ENCODE measurements around the gene CPE.
"Not testable (repeated sequence)": the region's sequence is repeated elsewhere in the genome, so short reads cannot be mapped to it uniquely, and the experiment has no call there.

CPE gene

DNA sequence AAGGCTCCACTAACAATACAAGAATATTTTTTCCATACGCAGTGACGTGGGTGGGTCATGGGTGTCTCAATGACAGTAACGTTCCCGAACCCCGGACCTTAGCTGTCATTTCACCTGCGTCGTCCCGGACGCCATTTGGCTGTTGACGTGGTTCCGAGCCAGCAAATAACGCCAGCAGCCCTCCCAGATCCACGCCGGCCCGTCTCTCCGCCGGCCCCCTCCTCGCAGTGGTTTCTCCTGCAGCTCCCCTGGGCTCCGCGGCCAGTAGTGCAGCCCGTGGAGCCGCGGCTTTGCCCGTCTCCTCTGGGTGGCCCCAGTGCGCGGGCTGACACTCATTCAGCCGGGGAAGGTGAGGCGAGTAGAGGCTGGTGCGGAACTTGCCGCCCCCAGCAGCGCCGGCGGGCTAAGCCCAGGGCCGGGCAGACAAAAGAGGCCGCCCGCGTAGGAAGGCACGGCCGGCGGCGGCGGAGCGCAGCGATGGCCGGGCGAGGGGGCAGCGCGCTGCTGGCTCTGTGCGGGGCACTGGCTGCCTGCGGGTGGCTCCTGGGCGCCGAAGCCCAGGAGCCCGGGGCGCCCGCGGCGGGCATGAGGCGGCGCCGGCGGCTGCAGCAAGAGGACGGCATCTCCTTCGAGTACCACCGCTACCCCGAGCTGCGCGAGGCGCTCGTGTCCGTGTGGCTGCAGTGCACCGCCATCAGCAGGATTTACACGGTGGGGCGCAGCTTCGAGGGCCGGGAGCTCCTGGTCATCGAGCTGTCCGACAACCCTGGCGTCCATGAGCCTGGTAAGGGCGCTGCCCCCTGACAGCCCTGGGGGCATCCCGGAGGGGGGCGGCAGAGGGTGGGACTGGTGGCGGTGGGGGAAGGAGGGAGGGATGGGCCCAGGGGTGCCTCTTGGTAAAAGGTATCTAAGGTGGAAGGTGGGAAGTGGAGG is at the start of gene CPE:
Gene CPE (plus strand): TSS at position 264 of the 933 bp plus-strand sequence. CDS start 214 bp downstream, at position 478.
- DNase-seq, result peak; percentile 75

DNA sequence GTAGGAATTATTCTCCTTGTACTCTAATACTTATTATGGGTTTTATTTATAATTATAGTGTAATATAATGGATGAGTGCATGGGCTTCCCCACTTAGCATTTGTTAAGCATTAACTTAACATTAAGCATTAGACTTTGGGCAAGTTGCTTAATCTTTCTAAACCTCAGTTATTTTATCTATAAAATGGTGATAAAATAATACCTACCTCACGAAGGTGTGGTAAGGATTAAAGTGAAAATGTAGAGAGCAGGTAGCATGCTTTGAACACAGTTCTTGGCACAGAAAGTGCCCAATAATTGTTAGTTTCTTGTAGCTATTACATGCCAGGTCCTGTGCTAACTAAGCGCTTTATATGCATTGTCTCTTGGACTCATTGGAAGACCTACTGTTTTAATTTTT is 48.7 kb upstream of the CPE start:
- no peak for DNase-seq

DNA sequence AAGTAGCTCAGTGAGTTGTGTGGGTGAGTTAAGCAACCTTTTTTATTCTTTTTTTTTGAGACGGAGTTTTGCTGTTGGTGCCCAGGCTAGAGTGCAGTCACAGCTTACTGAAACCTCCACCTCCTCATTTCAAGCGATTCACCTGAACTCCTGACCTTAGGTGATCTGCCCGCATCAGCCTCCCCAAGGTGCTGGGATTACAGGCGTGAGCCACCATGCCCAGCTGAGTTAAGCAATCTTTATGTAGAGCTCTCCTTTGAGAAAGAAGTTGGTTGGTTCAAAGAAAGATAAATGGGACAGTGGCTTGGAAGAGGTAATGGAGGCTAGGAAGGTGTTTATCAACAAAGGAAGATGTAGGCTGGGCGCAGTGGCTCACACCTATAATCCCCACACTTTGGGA is 48.1 kb upstream of the CPE start:
- DNase-seq, result no peak

DNA sequence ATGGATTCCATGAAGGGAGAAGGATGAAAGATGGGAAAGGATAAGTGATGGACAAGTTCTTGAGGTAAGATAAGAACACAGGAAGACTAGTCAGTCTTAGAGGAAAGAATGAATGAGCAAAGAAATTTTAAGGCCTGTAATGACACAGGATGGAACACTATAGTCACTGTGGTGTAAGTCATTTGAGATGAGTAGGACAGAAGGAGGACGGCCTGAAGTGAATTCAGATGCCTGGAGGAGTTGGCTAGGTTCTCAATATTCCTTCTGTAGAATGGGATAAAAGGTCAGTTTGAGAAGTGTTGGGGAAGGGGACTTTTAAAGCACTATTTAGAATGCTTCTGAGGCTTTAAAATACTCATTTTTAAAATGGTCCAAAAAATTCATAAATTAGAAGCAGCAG is 47.4 kb upstream of the CPE start:
- no peak for DNase-seq

DNA sequence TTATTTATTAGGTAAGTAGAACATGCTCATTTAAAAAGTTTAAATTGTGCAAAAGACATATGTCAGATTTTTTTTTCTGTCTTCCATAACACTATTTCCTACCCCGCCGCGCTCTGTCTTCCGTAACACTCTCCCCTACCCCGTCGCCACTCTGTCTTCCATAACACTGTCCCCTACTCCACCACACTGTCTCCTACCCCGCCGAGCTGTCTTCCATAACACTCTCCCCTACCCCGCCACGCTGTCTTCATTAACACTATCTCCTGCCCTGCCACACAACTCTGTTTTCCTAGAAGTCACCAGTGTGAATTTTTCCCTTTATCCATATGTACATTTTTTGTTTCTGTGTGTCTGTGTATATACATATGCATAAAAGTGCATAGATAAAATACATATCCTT is 47.0 kb upstream of the CPE start:
- no peak for DNase-seq

DNA sequence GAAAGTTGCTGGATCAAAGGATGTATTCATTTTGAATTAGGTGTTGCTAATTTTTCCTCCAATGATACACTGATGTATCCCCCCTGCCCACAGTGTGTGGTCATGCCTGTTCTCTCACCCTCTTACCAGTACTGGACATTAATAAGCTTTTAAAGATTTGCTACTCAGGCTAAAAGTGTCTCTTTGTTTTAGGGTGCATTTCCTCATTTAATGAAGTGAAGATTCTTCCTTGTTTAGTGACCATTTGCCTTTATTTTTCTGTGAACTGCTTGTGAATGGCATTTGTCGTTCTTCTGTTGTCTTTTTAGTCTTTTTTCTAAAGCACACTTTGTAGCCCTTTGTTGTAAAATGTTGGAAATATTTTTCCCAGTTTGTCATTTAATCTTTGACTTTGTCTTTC is 46.3 kb upstream of the CPE start:
- DNase-seq, result no peak

DNA sequence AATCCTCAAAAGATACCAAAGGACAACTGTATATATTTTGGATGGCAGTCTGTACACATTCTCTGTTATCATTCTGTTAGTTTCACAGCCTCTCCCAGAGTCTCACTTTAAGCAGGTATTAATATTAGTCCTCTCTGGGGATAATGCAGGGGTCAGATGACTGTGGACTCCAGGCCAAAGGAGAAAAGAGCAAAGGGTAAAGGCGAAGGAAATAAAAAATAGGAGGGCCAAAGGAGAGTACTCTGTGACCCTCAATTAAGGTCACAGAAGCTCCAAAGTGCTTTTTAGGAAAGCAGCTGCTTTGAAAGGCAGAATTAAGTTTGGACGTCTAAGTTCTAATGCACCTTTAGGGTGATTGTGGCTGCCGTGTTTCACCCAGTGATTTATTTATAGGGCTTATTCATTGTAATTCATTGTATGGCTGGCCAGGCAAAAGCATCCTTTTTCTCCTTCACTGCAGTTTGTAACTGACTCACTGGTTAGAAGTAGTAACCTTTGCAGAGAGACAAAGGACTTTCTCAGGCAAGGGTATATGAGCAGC is 43.6 kb upstream of the CPE start:
- no peak for DNase-seq

DNA sequence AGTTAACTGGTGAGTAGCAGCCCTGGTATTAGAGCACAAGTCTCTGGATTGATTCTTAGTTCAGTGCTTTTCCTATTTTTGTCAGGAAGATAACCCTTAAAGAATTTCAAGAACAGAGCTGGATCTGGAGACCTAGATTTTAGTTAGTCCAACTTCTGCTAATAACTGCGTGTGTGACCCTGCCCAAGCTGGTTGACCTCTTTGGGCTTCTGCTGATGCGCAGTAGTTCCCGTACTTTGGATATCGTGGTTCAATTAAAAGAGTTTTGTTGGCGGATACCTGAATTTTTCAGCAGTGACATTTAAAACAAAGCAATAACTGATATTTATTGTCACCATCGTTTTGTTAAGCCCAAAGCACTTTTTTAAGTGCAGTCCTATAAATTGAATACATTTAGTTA is 42.1 kb upstream of the CPE start:
- DNase-seq, result no peak

DNA sequence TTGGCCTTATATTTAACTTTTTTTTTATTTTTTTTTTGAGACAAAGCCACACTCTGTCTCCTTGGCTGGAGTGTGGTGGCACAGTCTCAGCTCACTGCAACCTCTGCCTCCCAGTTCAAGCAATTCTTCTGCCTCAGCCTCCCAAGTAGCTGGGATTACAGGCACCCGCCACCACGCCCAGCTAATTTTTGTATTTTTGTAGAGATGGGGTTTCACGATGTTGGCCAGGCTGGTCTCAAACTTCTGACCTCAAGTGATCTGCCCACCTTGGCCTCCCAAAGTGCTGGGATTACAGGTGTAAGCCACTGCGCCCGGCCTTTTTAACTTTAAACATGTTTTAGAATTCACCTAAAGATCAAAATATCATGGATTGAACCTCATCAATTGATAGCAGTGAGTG is 36.5 kb upstream of the CPE start:
- DNase-seq, result not testable (repeated sequence)

DNA sequence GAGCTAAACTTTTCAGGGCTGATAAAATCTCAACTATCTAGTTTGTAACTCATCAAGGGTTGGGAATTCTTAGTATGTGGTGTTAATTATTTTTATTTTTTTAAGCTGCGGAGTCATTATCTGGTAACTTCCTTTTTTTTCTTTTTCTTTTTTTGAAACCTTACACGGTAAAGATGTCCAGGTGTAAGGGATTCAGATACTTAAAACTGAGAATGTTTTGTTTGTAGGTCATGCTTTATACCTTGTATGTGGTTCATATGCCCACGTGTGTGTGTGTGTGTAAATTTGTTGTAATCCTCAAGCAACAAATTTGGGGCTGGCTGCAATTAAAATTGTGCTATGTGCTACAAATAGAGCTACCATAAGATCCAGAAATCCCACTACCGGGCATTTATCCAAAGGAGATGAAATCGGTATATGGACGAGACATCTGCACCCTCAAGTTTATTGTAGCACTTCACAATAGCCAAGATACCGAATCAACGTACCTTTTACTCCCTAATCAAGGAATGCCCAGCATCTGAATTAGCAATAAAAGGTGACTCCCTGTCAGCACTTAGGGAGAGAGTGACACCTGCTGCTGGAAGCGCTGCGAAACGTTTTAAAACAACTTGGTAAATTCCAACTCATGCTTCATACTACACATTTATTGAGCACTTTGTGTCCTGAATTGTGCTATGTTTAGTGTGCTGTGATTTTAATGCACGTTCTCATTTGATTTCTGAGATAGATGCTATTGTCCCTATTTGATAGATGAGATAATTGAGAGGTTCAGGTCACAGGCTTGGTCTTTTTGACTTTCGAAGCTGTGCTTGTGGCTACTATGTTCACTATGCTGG is 35.2 kb upstream of the CPE start:
- no peak for DNase-seq

DNA sequence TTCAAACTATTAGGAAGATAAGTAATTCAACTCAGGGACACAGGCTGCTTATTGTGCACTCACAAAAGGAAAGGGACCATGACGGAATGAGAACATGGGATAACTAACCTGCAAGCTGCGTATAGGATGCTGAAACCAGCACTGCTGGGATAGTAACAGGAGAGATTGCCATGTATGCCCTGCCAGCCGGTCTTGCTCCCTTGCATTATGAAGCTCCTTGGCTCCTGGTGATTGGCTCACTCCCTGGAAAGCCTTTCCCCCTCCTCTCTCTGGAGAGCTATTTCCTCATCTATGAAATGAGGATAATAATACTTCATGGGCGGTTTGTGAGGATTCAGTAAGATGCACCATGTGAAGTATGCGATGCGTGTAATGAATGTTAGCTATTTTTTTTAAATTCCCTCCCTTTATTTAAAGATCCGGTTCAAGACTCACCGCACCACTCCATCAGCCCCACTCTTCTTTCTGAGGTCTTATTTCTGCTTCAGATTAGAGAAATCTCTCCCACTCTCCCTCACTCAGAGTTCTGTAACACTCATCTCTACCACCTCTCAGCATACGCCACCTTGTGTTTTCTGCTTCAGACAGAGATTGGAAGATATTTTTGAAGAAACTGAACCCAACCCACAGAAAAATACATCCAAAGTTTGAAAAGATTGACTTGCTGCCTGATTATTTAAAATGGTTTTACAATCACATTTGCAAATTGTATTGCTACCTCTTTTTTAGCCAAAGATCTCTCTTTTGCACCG is 33.0 kb upstream of the CPE start:
- DNase-seq, result no peak

DNA sequence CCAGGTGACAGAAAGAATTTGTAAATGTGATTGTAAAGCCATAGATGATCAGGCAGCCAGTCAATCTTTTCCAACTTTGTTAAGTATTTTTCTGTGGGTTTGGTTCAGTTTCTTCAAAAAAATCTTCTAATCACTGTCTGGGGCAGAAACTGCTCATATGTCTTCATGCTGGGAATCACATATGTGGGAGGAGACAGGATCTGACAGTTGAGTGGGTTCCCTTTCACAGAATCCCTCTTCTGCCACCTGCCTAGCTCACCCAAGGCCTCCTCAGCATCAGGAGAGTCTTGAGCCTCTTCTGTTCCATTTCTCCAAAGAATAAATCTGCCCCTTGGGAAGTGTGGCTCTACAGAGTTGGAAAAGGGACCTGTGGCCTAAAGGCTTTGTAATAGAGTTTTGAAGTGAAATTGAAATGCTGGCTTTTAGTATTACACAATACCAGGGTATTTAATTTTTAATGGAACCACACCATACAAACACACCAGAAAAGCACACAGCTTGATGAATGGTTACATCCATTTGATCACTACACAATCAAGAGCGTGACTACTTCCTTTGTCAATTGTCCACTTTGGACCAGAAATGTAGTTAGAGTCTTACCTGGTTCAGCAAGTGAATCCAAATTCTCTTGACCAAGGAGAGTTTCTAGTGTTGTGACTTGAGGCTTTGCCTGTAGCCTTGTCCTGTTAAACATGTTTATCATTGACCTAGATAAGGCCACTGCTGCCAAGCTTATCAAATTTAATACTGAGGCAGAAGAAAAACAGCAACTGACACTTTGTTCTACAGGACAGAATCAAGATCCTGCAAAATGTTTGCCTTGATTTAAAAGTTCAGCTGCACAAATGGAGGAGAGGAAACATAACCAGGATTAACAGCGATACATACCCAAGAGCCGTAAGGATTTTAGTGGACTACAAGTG is 30.9 kb upstream of the CPE start:
- no peak for DNase-seq

DNA sequence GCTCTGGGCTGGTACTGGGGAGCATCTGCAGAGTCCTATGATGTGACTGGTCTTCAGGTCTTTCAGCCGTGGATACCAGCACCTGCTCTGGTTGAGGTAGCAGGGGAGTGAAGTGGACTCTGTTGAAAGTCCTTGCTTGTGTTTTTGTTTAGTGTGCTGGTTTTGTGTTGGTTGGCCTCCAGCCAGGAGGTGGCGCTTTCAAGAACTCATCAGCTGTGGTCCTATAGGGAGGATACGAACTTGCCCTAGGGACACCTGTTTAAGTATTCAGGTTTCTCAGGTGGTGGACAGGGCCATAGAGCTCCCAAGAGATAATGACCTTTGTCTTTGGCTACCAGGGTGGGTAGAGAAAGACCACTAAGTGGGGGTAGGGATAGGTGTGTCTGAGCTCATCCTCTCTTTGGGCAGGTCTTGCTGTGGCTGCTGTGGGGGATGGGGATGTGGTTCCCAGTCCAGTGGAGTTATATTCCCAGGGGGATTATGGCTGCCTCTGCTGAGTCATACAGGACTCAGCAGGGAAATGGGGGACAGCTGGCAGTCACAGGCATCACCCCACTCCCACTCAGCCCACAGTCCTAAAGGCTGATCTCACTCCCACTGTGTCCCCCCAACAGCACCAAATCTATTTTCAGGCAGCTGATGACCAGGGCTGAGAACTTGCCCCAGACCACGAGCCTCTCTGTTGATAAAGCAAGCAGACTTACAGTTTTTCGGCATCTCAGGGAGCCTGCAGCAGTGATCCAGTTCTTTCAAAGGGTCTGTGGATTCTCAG is 27.3 kb upstream of the CPE start:
- DNase-seq, result no peak

DNA sequence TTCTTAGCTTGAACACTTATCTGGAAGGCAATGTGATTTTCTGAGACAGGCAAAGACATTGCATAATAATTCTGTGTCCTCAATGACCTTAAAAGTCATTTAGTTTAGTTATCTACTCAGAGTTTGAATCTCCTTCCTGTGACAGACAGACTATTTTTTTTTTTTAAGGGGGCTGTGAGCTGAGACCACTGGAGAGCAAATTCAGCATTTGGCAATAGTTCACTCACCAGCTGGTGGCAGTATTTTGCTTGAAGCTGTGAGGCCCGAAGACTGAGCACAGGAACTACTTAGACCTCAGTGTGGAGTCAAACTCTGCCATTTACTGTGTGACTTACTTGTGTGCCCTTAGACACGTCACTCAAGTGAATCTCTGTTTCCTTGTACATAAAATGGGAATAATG is 22.9 kb upstream of the CPE start:
- peak; percentile 9 for DNase-seq

DNA sequence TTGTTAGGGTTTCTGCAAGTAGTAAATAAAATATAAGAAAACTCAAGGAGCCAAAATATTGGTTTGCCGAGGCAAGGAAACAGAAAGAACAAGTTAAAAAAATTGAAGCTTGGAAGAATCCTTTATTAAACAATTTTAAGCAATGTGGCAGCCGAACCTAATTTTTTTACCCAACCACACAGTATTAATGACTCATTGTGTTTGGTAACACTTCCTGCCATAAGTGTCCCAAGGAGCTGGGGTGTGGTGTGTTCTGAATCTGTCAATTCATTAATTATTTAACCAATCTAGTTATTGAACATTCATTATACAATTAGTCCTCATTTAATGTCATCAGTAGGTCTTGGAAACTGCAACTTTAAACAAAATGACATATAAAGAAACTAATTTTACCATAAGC is 19.3 kb upstream of the CPE start:
- no peak for DNase-seq

DNA sequence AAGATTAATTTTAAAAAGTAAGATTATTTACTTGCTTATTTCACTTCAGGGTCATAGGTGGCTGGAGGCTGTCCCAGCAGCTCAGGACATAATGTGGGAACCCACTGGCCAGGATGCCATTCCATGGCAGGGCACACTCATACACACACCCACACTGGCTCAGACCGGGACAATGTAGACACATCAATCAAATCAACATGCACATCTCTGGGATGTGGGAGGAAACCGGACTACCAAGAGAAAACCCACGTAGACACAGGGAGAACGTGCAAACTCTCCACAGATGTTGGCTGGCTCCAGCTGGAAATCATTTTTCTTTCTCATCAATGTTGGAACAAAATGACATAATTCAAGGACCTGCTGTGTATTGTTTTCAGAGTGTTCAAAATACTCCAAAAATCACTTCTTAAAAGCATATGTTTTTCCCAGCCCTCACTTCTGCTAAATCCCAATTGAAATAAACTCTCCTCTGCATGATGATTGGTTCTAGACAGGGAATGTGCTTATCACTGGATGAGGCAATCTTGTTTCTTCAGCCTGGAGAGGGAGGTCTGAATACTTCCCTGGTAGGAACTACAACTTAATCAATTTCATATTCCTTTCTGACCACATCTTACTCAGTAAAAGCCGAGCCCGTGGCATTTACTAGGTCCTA is 18.6 kb upstream of the CPE start:
- DNase-seq, result no peak

DNA sequence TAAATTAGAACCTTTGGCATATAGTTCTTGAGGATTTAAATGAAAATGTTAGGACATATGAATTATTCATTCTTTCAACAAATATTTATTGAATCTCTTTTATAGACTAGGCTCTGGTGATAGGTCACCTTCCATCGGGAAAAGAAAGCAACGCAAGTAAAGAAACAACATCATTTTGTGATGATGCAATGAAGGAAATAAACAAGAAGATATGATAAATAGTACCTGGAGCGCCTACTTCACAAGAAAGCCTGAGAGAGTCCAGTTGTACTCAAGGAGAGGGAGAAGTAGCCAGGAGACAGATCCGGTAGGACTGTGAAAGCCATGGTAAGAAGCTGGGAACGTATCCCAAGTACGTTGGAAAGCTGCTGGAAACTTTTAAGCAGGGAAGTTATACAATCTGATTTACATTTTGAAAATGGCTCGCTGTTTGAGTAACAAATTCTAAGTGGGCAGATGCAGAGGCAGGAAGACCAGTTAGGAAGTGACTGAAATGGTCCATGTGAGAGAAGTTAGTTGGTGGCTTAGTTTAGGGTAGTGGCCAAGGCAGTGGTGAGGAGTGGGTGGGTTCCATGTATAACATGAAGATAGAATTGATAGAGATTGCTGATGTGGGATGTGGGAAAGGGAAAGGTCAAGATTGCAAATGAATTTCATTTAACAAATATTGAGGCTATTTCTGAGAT is 17.7 kb upstream of the CPE start:
- no peak for DNase-seq

DNA sequence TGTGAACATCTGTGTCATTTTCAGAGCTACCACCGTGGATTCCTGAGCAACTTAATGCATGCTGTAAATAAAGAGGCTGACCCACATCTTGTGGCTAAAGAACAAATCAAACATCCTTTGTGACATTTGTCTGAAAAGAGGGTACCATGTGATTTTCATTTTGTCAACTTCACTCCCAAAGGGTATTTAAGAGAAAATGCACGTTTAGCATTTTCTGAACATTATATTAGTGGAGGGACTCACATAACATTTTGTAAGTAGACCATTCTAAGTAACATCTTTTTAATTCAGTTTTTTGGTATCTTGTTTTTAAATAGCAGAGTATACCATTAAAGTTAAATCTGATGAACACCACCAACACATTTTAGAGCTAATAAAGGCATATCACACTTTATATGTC is 17.0 kb upstream of the CPE start:
- DNase-seq, result no peak

DNA sequence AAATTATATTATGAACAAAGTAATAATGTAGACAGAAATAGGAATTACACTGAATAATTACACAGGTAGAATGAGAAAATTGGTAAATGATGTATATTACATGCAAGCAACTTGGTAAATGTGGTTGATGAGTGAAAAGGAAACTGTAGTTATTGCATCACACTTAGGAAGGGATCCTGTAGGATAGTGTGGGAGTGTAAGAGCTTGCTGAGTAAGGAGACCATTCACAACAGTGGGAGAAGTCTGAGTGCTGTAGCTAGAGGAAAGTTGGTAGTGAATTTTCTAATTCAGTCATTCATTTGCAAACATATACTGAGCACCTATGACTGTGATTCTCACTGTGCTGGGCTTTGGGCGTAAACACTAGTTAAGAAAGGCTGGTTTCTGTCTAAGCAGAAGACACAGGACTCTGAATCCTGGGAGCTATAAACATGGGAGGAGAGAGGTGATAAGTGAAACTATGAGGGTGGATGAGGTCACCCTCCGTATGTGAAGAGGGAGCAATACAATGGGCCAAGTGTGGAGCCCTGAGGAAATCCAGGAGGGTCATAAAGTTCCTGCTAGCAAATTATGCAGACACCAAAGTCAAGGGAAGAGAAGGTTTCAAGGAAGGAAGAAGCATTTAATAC is 14.2 kb upstream of the CPE start:
- no peak for DNase-seq

Data from stimulated activated CD4-positive, alpha-beta T cell treated with anti-CD3 and anti-CD28 coated beads, Interleukin-15, amount 100 ng/mL, for 24 hours (primary cell).